WTC11 (cell line): ENCODE measurements around the gene CXCL17. TPM values are rescaled to one million over a fixed set of nuclear protein-coding genes. Genes with fewer than 3 reads are reported as not detected.

ENCODE experiments used
- ATAC-seq: fragments of 200-7000 bp; cut with Tn5 transposase; 2 replicates; pipeline ENCODE4 v1.10.0; 2021; ENCODE audit warnings: mild to moderate bottlenecking, moderate library complexity
- CTCF ChIA-PET: fragments of 300-600 bp; sonication (Branson Sonifier 250); formaldehyde crosslinking; loops from one replicate; lab custom pipeline; 2021; ENCODE audit warnings: antibody characterized with exemption; lab: Charles Lee
- POLR2A ChIA-PET: fragments of 350-600 bp; sonication (Branson Sonifier 250); formaldehyde crosslinking; loops from one replicate; lab custom pipeline; 2021; ENCODE audit warnings: antibody characterized with exemption; lab: Charles Lee
- DNase-seq: peaks from one replicate; pipeline ENCODE4 v3.0.0; 2021; ENCODE audit warnings: low spot score
- H3K27ac Mint-ChIP-seq: 2 replicates; pipeline ENCODE4 v1.8.0; 2021; ENCODE audit warnings: mixed read lengths
- H3K27me3 Mint-ChIP-seq: 2 replicates; pipeline ENCODE4 v1.8.0; 2021; ENCODE audit warnings: low read depth, mild to moderate bottlenecking, moderate library complexity, mixed read lengths
- H3K36me3 Mint-ChIP-seq: 2 replicates; pipeline ENCODE4 v1.8.0; 2021; ENCODE audit warnings: mixed read lengths
- H3K4me1 Mint-ChIP-seq: 2 replicates; pipeline ENCODE4 v1.8.0; 2022; ENCODE audit warnings: mixed read lengths
- H3K4me3 Mint-ChIP-seq: 2 replicates; pipeline ENCODE4 v1.8.0; 2021; ENCODE audit warnings: mild to moderate bottlenecking, moderate library complexity, mixed read lengths
- H3K9me3 Mint-ChIP-seq: 2 replicates; pipeline ENCODE4 v1.8.0; 2021; ENCODE audit warnings: mixed read lengths
- AFF4 ChIP-seq: sonication (generic); formaldehyde crosslinking; IDR thresholded peaks from 2 replicates; pipeline ENCODE4 v1.8.1; 2023; ENCODE audit warnings: mild to moderate bottlenecking, missing genetic modification reagents, borderline replicate concordance
- CREM ChIP-seq: sonication (generic); formaldehyde crosslinking; IDR thresholded peaks from 2 replicates; pipeline ENCODE4 v1.8.1; 2022; ENCODE audit warnings: mild to moderate bottlenecking, missing genetic modification reagents, moderate library complexity
- ELF4 ChIP-seq: sonication (generic); formaldehyde crosslinking; IDR thresholded peaks from 2 replicates; pipeline ENCODE4 v1.8.1; 2022; ENCODE audit warnings: low read depth, mild to moderate bottlenecking, moderate library complexity, missing genetic modification reagents
- ESRRA ChIP-seq: sonication (generic); formaldehyde crosslinking; IDR thresholded peaks from 2 replicates; pipeline ENCODE4 v1.8.1; 2022; ENCODE audit warnings: mild to moderate bottlenecking, missing genetic modification reagents, borderline replicate concordance
- ETV6 ChIP-seq: sonication (generic); formaldehyde crosslinking; IDR thresholded peaks from 2 replicates; pipeline ENCODE4 v1.8.1; 2022; ENCODE audit warnings: mild to moderate bottlenecking, missing genetic modification reagents
- FOXK1 ChIP-seq: sonication (generic); formaldehyde crosslinking; IDR thresholded peaks from 2 replicates; pipeline ENCODE4 v1.8.0; 2022; ENCODE audit warnings: mild to moderate bottlenecking, moderate library complexity, missing genetic modification reagents
- GTF2I ChIP-seq: fragments of 250-450 bp; sonication (Bioruptor Pico); conservative IDR thresholded peaks from 2 replicates; pipeline ENCODE4 v1.4.0; 2021; ENCODE audit warnings: mild to moderate bottlenecking
- HMGA2 ChIP-seq: fragments of 250-450 bp; sonication (Bioruptor Pico); IDR thresholded peaks from 2 replicates; pipeline ENCODE4 v1.4.0; 2021; ENCODE audit warnings: mild to moderate bottlenecking, moderate library complexity
- IRF2 ChIP-seq: sonication (generic); formaldehyde crosslinking; IDR thresholded peaks from 2 replicates; pipeline ENCODE4 v1.8.0; 2022; ENCODE audit warnings: low read depth, missing genetic modification reagents, borderline replicate concordance
- NFATC4 ChIP-seq: fragments of 250-450 bp; sonication (Bioruptor Pico); IDR thresholded peaks from 2 replicates; pipeline ENCODE4 v1.9.0; 2021; ENCODE audit warnings: mild to moderate bottlenecking
- NFYB ChIP-seq: sonication (generic); formaldehyde crosslinking; conservative IDR thresholded peaks from 2 replicates; pipeline ENCODE4 v1.8.0; 2022; ENCODE audit warnings: low read depth, missing genetic modification reagents
- SMAD3 ChIP-seq: sonication (generic); formaldehyde crosslinking; IDR thresholded peaks from 2 replicates; pipeline ENCODE4 v1.8.0; 2022; ENCODE audit warnings: missing genetic modification reagents, mild to moderate bottlenecking, borderline replicate concordance
- SP1 ChIP-seq: sonication (generic); formaldehyde crosslinking; conservative IDR thresholded peaks from 2 replicates; pipeline ENCODE4 v1.8.1; 2022; ENCODE audit warnings: missing genetic modification reagents
- TEAD1 ChIP-seq: sonication (generic); formaldehyde crosslinking; IDR thresholded peaks from 2 replicates; pipeline ENCODE4 v1.8.0; 2022; ENCODE audit warnings: mild to moderate bottlenecking, missing genetic modification reagents
- USF1 ChIP-seq: sonication (generic); formaldehyde crosslinking; IDR thresholded peaks from 2 replicates; pipeline ENCODE4 v1.8.0; 2022; ENCODE audit warnings: mild to moderate bottlenecking, missing genetic modification reagents
- USF2 ChIP-seq: sonication (generic); formaldehyde crosslinking; IDR thresholded peaks from 2 replicates; pipeline ENCODE4 v1.8.1; 2023; ENCODE audit warnings: mild to moderate bottlenecking, missing genetic modification reagents, moderate library complexity
- ZNF121 ChIP-seq: sonication (generic); formaldehyde crosslinking; IDR thresholded peaks from 2 replicates; pipeline ENCODE4 v1.8.0; 2023; ENCODE audit warnings: missing genetic modification reagents
- ZNF138 ChIP-seq: sonication (generic); formaldehyde crosslinking; conservative IDR thresholded peaks from 2 replicates; pipeline ENCODE4 v1.8.1; 2022; ENCODE audit warnings: mild to moderate bottlenecking, moderate library complexity, missing genetic modification reagents
- ZNF232 ChIP-seq: sonication (generic); formaldehyde crosslinking; IDR thresholded peaks from 2 replicates; pipeline ENCODE4 v1.8.0; 2022; ENCODE audit warnings: mild to moderate bottlenecking, missing genetic modification reagents
- ZNF263 ChIP-seq: sonication (generic); formaldehyde crosslinking; IDR thresholded peaks from 2 replicates; pipeline ENCODE4 v1.8.1; 2022; ENCODE audit warnings: low read depth, mild to moderate bottlenecking, moderate library complexity, missing genetic modification reagents
- ZNF317 ChIP-seq: sonication (generic); formaldehyde crosslinking; IDR thresholded peaks from 2 replicates; pipeline ENCODE4 v1.8.1; 2023; ENCODE audit warnings: low read depth, mild to moderate bottlenecking, moderate library complexity, missing genetic modification reagents, borderline replicate concordance
- ZNF416 ChIP-seq: fragments of 250-450 bp; sonication (Bioruptor Pico); IDR thresholded peaks from 2 replicates; pipeline ENCODE4 v1.9.0; 2021; ENCODE audit warnings: mild to moderate bottlenecking, inconsistent platforms
- ZNF532 ChIP-seq: fragments of 250-450 bp; sonication (Bioruptor Pico); IDR thresholded peaks from 2 replicates; pipeline ENCODE4 v1.9.0; 2021; ENCODE audit warnings: mild to moderate bottlenecking, borderline replicate concordance
- total RNA-seq: library from RNA; stranded (reverse); gene quantifications from 3 replicates; pipeline ENCODE4 v1.2.3, GENCODE V29; 2021
- TF ChIP-seq, protein P1 (sequence below): fragments of 250-450 bp; sonication (Bioruptor Pico); IDR thresholded peaks from 2 replicates; pipeline ENCODE4 v2.1.2; 2022; ENCODE audit warnings: mild to moderate bottlenecking, moderate library complexity
- TF ChIP-seq, protein P2 (sequence below): fragments of 250-450 bp; sonication (Bioruptor Pico); IDR thresholded peaks from 2 replicates; pipeline ENCODE4 v1.8.0; 2021; ENCODE audit warnings: mild to moderate bottlenecking

Gene CXCL17
- total RNA-seq, 1 experiment from 2014 or later = not detected

DNA sequence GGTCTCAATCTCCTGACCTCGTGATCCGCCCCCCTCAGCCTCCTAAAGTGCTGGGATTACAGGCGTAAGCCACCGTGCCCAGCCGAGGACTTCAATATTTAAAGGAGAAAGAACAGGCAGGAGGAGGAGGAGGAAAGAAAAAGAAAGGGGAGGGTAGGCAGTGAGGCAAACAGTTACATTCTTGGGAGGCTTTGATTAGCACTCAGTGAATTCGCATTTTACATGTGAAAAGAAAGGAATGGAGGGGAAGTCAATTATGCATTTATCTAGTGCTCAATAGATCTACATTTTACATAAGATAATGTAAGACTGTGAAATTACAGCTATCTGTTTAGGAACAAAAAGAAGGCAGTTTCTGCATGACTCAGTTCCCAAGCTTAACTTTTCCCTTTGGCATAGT, 30.9 kb upstream of the CXCL17 start (continued):
- TF ChIP-seq, protein P1, sequence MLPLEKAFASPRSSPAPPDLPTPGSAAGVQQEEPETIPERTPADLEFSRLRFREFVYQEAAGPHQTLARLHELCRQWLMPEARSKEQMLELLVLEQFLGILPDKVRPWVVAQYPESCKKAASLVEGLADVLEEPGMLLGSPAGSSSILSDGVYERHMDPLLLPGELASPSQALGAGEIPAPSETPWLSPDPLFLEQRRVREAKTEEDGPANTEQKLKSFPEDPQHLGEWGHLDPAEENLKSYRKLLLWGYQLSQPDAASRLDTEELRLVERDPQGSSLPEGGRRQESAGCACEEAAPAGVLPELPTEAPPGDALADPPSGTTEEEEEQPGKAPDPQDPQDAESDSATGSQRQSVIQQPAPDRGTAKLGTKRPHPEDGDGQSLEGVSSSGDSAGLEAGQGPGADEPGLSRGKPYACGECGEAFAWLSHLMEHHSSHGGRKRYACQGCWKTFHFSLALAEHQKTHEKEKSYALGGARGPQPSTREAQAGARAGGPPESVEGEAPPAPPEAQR = no peak
- TF ChIP-seq ZNF532 (CRISPR knock-in tag) = no peak
- TF ChIP-seq GTF2I (CRISPR knock-in tag) = no peak
- TF ChIP-seq IRF2 (CRISPR knock-in tag) = no peak
- TF ChIP-seq ZNF317 = no peak
- no peak for TF ChIP-seq NFATC4 (CRISPR knock-in tag)
- no peak for TF ChIP-seq ZNF121 (CRISPR knock-in tag)
- TF ChIP-seq NFYB (CRISPR knock-in tag) = no peak
- TF ChIP-seq ETV6 (CRISPR knock-in tag) = no peak
- TF ChIP-seq ELF4 (CRISPR knock-in tag) = no peak
- peak; percentile 70; the same call in 1 of the 2 replicates for TF ChIP-seq ZNF232 (CRISPR knock-in tag)
- no peak for TF ChIP-seq HMGA2 (CRISPR knock-in tag)
- TF ChIP-seq ZNF263 (CRISPR knock-in tag) = no peak
- 0 out of 2 replicates have a peak, but pooled peaks have one; percentile 37 for TF ChIP-seq SP1 (CRISPR knock-in tag)
- TF ChIP-seq SMAD3 (CRISPR knock-in tag) = no peak
- peak; percentile 80; the same call in 1 of the 2 replicates for TF ChIP-seq TEAD1
- TF ChIP-seq USF2 (CRISPR knock-in tag) = peak; percentile 38; the same call in 1 of the 2 replicates
- TF ChIP-seq USF1 = peak; percentile 26; the same call in 1 of the 2 replicates
- TF ChIP-seq CREM (CRISPR knock-in tag) = no peak

GRCh38 chr19:42472402-42473147, 29.8 kb upstream of the CXCL17 start:
- CTCF ChIA-PET = interaction anchor here (1.9 to 5.7 kb wide), 4 partner anchors 22 to 56 kb away, joined by 7 to 51 read pairs (median 14); partner anchors contain the start of gene CEACAM1
- ATAC-seq = no peak
- peak overlapping the region; percentile 1; the same call in 1 of the 2 replicates for H3K4me3 Mint-ChIP-seq
- POLR2A ChIA-PET = no interaction called here
- H3K27me3 Mint-ChIP-seq = no peaks in the 10 kb centered on the region
- H3K27ac Mint-ChIP-seq = peak overlapping the region; percentile 94
- no peaks in the 10 kb centered on the region for H3K36me3 Mint-ChIP-seq
- H3K4me1 Mint-ChIP-seq = peaks cover 66% of the 10 kb centered on the region
- DNase-seq = no peak
- H3K9me3 Mint-ChIP-seq = peaks cover 6% of the 10 kb centered on the region
- no peak for TF ChIP-seq SMAD3 (CRISPR knock-in tag)
- no peak for TF ChIP-seq AFF4 (CRISPR knock-in tag)
- TF ChIP-seq ESRRA (CRISPR knock-in tag) = no peak
- TF ChIP-seq FOXK1 (CRISPR knock-in tag) = no peak
- TF ChIP-seq ZNF138 = no peak
- no peak for TF ChIP-seq ZNF416 (CRISPR knock-in tag)
- TF ChIP-seq, protein P2, sequence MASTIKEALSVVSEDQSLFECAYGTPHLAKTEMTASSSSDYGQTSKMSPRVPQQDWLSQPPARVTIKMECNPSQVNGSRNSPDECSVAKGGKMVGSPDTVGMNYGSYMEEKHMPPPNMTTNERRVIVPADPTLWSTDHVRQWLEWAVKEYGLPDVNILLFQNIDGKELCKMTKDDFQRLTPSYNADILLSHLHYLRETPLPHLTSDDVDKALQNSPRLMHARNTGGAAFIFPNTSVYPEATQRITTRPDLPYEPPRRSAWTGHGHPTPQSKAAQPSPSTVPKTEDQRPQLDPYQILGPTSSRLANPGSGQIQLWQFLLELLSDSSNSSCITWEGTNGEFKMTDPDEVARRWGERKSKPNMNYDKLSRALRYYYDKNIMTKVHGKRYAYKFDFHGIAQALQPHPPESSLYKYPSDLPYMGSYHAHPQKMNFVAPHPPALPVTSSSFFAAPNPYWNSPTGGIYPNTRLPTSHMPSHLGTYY = no peak
